OCI-LY7 (cell line): ENCODE results near the gene FHOD3.

Source experiments
- EZH2phosphoT487 ChIP-seq: fragments of 200-600 bp; sonication (generic); IDR thresholded peaks from 2 replicates; pipeline ENCODE4 v1.6.1; 2018; ENCODE audit warnings: low read depth, borderline replicate concordance, mild to moderate bottlenecking, mixed run types, antibody characterized with exemption, low read length, moderate library complexity, mixed read lengths
- TF ChIP-seq, protein P1 (sequence below): fragments of 200-600 bp; sonication (generic); conservative IDR thresholded peaks from 2 replicates; pipeline ENCODE4 v1.5.1; 2014; ENCODE audit warnings: mild to moderate bottlenecking, antibody characterized with exemption, low read length, moderate library complexity, mixed read lengths

- TF ChIP-seq, protein P1, sequence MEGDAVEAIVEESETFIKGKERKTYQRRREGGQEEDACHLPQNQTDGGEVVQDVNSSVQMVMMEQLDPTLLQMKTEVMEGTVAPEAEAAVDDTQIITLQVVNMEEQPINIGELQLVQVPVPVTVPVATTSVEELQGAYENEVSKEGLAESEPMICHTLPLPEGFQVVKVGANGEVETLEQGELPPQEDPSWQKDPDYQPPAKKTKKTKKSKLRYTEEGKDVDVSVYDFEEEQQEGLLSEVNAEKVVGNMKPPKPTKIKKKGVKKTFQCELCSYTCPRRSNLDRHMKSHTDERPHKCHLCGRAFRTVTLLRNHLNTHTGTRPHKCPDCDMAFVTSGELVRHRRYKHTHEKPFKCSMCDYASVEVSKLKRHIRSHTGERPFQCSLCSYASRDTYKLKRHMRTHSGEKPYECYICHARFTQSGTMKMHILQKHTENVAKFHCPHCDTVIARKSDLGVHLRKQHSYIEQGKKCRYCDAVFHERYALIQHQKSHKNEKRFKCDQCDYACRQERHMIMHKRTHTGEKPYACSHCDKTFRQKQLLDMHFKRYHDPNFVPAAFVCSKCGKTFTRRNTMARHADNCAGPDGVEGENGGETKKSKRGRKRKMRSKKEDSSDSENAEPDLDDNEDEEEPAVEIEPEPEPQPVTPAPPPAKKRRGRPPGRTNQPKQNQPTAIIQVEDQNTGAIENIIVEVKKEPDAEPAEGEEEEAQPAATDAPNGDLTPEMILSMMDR: 0 out of 2 replicates have a peak, but pooled peaks have one; percentile 21
- TF ChIP-seq EZH2phosphoT487: no peak
Measured at GRCh38 chr18:36419900-36420531, 122.5 kb downstream of the FHOD3 start.
